Measurements from ENCODE around the gene SH3TC2.

SH3TC2 gene

GRCh38 chr5:148996270-148996669 lies 66.6 kb downstream of the SH3TC2 start:
- FAIRE-seq, result no peak

GRCh38 chr5:148995791-148996190 lies 67.1 kb downstream of the SH3TC2 start:
- FAIRE-seq, result no peak

- no peak for FAIRE-seq
These were observed 69.5 kb downstream of the SH3TC2 start for GRCh38 chr5:148993283-148993936.

- FAIRE-seq, result no peak
These were observed 70.6 kb downstream of the SH3TC2 start for GRCh38 chr5:148992265-148992664.

GRCh38 chr5:148991566-148991965 lies 71.3 kb downstream of the SH3TC2 start:
- FAIRE-seq, result no peak

- no peak for FAIRE-seq
These were observed 72.0 kb downstream of the SH3TC2 start for GRCh38 chr5:148990817-148991216.

GRCh38 chr5:148989567-148989966 lies 73.3 kb downstream of the SH3TC2 start:
- FAIRE-seq, result no peak

- FAIRE-seq, result no peak
These were observed 74.5 kb downstream of the SH3TC2 start for GRCh38 chr5:148988328-148988727.

GRCh38 chr5:148986636-148987035 lies 76.2 kb downstream of the SH3TC2 start:
- no peak for FAIRE-seq

- no peak for FAIRE-seq
These were observed 78.5 kb downstream of the SH3TC2 start for GRCh38 chr5:148984345-148984744.

- no peak for FAIRE-seq
These were observed 81.5 kb downstream of the SH3TC2 start for GRCh38 chr5:148981353-148981752.

- FAIRE-seq, result no peak
These were observed 82.1 kb downstream of the SH3TC2 start for GRCh38 chr5:148980731-148981130.

GRCh38 chr5:148979083-148979723 lies 83.7 kb downstream of the SH3TC2 start:
- FAIRE-seq, result no peak

GRCh38 chr5:148978370-148979082 lies 84.3 kb downstream of the SH3TC2 start:
- FAIRE-seq, result no peak

- no peak for FAIRE-seq
These were observed 86.1 kb downstream of the SH3TC2 start for GRCh38 chr5:148976569-148977381.

- FAIRE-seq, result no peak
These were observed 88.1 kb downstream of the SH3TC2 start for GRCh38 chr5:148974642-148975327.

GRCh38 chr5:148973455-148973854 lies 89.4 kb downstream of the SH3TC2 start:
- no peak for FAIRE-seq

GRCh38 chr5:148972974-148973374 lies 89.9 kb downstream of the SH3TC2 start:
- FAIRE-seq, result no peak

- FAIRE-seq, result no peak
These were observed 90.5 kb downstream of the SH3TC2 start for GRCh38 chr5:148972396-148972795.

GRCh38 chr5:148970876-148971275 lies 92.0 kb downstream of the SH3TC2 start:
- no peak for FAIRE-seq

- no peak for FAIRE-seq
These were observed 92.6 kb downstream of the SH3TC2 start for GRCh38 chr5:148970228-148970627.

GRCh38 chr5:148969291-148969690 lies 93.6 kb downstream of the SH3TC2 start:
- FAIRE-seq, result no peak

GRCh38 chr5:148968311-148968710 lies 94.6 kb downstream of the SH3TC2 start:
- FAIRE-seq, result no peak

Measured in TTC549 (cell line).